ENCODE measurements around the gene LRRC4C. TPM values are rescaled to one million over a fixed set of nuclear protein-coding genes. Genes with fewer than 3 reads are reported as not detected.

The LRRC4C gene
- polyA plus RNA-seq, 1 of the 3 experiments (the other 2 are of a cell fraction) = 0.16 TPM

DNA sequence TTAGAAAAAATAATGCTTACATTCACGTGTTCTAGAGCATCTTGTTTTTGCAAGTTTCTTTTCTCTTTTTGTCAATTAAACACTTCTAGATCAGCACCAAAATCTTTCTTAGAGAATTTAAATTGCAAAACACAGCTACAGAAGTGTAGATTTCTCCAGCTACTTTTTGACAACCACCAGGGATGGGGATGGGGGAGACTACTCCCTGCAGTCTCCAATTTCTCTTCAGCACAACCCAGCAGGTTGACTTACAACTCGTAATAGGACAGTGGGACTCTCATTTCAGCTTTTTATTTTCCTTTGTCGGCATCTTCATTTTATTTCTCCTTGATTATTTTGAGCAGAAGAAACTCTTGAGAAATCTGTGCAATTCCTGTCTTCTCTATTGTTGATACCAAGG lies 441.2 kb downstream of the LRRC4C start:
- no peak for TF ChIP-seq ZBTB33 (IDR thresholded peaks at IDR 0.05; ENCODE audit: borderline replicate concordance, low read depth)
- no peak for TF ChIP-seq ELF1 (IDR thresholded peaks at IDR 0.05)
- TF ChIP-seq TCF12 (IDR thresholded peaks at IDR 0.05) = no peak
- TF ChIP-seq CHD2 (IDR thresholded peaks at IDR 0.05; ENCODE audit: low read length, partially characterized antibody) = no peak
- no peak for TF ChIP-seq RXRA (IDR thresholded peaks at IDR 0.05; ENCODE audit: borderline replicate concordance, low read depth)
- TF ChIP-seq SIN3A (IDR thresholded peaks at IDR 0.05; ENCODE audit: borderline replicate concordance, low read depth, low read length) = no peak
- no peak for TF ChIP-seq RCOR1 (IDR thresholded peaks at IDR 0.05; ENCODE audit: low read length)
- TF ChIP-seq, protein P1, sequence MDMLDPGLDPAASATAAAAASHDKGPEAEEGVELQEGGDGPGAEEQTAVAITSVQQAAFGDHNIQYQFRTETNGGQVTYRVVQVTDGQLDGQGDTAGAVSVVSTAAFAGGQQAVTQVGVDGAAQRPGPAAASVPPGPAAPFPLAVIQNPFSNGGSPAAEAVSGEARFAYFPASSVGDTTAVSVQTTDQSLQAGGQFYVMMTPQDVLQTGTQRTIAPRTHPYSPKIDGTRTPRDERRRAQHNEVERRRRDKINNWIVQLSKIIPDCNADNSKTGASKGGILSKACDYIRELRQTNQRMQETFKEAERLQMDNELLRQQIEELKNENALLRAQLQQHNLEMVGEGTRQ (IDR thresholded peaks at IDR 0.05; ENCODE audit: borderline replicate concordance, low read depth, low read length) = no peak
- no peak for TF ChIP-seq TAF1 (IDR thresholded peaks at IDR 0.05; ENCODE audit: borderline replicate concordance, low read depth, low read length)
- TF ChIP-seq JUND (IDR thresholded peaks at IDR 0.05) = no peak
- TF ChIP-seq FOXM1 (IDR thresholded peaks at IDR 0.05; ENCODE audit: low read depth) = no peak
- no peak for TF ChIP-seq GATA2 (CRISPR knock-in tag; IDR thresholded peaks at IDR 0.05)
- no peak for TF ChIP-seq FOXJ3 (CRISPR knock-in tag; IDR thresholded peaks at IDR 0.05)
- no peak for TF ChIP-seq NFIC (IDR thresholded peaks at IDR 0.05; ENCODE audit: borderline replicate concordance)
- no peak for TF ChIP-seq POLR2AphosphoS5 (IDR thresholded peaks at IDR 0.05; ENCODE audit: low read depth, low read length)
- no peak for TF ChIP-seq PBX3 (IDR thresholded peaks at IDR 0.05)
- H3K4me2 ChIP-seq = no peak overlapping the region
- no peaks in the 10 kb centered on the region for H3F3A ChIP-seq (replicated peaks; ENCODE audit: insufficient read depth)
- no peak overlapping the region for H3K4me3 ChIP-seq (ENCODE audit: low read depth in 2 of 2, low read length in 1 of 2)
- H3K36me3 ChIP-seq (replicated peaks in 1 of 2; ENCODE audit: control insufficient read depth in 1 of 2, insufficient read depth in 2 of 2, low read length in 1 of 2) = no peaks in the 10 kb centered on the region
- no peaks in the 10 kb centered on the region for H3K9me2 ChIP-seq
- no peak overlapping the region for H3K27ac ChIP-seq (ENCODE audit: low read depth in 2 of 2, low read length in 1 of 2)
- H3K79me2 ChIP-seq (ENCODE audit: insufficient read depth) = no peaks in the 10 kb centered on the region
- DNase-seq = no peak
- H3K27me3 ChIP-seq (ENCODE audit: insufficient read depth) = no peaks in the 10 kb centered on the region
- CTCF ChIA-PET = interaction anchor here (0.7 to 1.5 kb wide), 2 partner anchors 10 to 31 kb away, joined by 3 to 5 read pairs; no protein-coding TSS in a partner anchor
- no peak overlapping the region for H2AFZ ChIP-seq (ENCODE audit: low read depth)
- H3K9ac ChIP-seq = no peak overlapping the region
- POLR2A ChIA-PET = no interaction called here
- 2% methylated on average over 3 of the region's 3 CpGs for WGBS (ENCODE audit: low lambda C conversion rate)
- H3K4me1 ChIP-seq (ENCODE audit: control insufficient read depth in 1 of 2, insufficient read depth in 2 of 2, low read depth in 1 of 2, low read length in 1 of 2) = no peaks in the 10 kb centered on the region
- H4K20me1 ChIP-seq (ENCODE audit: insufficient read depth) = no peaks in the 10 kb centered on the region
- no peaks in the 10 kb centered on the region for H3K9me3 ChIP-seq

All from SK-N-SH (cell line).